ENCODE results near the gene PPL.
"Not testable (repeated sequence)": the region's sequence is repeated elsewhere in the genome, so short reads cannot be mapped to it uniquely, and the experiment has no call there.

Gene PPL

GRCh38 chr16:4909825-4910224 lies 27.1 kb downstream of the PPL start:
- no peak for DNase-seq (ENCODE audit: low spot score)

- DNase-seq (ENCODE audit: low spot score): no peak
Measured at GRCh38 chr16:4908854-4909401, 28.0 kb downstream of the PPL start.

- peak; percentile 14 for DNase-seq (ENCODE audit: low spot score)
Measured at GRCh38 chr16:4904942-4905615, 31.9 kb downstream of the PPL start.

GRCh38 chr16:4904108-4904941 lies 32.6 kb downstream of the PPL start:
- DNase-seq (ENCODE audit: low spot score): no peak

GRCh38 chr16:4902038-4902437 lies 34.9 kb downstream of the PPL start:
- no peak for DNase-seq (ENCODE audit: low spot score)

- no peak for DNase-seq (ENCODE audit: low spot score)
Measured at GRCh38 chr16:4900750-4901149, 36.2 kb downstream of the PPL start.

GRCh38 chr16:4900036-4900435 lies 36.9 kb downstream of the PPL start:
- DNase-seq (ENCODE audit: low spot score): peak; percentile 81

DNA sequence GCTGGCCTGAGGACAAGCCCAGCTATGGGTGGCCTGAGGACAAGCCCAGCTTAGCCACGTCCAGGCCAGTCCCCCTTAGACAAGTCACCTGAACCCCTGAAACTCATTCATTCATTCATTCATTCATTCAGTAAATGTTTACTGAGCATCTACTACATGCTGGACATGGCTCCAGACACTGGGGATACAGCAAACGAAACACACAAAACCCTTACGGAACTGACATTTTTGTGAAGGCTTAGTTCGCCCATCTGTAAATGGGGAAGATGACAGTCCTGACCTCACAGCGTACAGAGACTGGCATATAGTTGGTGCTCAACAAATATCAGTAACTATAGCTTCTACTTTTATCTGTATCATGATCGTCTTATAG lies 37.5 kb downstream of the PPL start:
- DNase-seq (ENCODE audit: low spot score): no peak

DNA sequence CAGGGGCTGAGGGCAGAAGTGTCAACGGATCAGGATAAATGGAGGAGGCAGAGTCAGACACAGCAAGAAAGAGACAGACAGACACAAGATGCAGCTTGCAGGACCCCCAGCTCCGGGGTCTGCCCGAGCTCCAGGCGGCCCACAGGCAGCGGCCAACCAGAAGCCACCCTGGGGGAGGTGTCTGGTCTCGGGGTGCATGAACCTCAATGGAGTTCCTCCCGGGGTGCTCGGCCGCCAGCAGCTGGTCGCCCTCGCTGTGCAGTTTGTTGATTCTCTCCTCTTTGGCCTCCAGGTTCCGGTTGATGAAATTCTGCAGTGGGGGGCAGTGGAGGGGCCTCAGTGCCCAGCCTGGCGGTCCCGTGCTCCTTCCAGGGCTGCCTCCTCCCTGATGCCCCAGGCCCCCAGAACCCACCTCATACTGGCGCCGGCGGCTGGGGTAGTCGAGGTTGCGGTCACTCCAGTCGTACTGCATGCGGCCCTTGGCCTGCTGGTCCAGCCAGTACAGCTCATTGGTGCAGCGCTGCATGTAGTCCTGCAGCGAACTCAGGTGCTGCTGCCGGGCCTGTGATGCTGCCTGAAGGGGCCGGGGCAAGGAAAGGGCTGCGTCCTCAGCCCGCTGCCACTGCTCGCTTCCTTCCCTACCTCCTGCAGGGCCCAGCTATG lies 38.0 kb downstream of the PPL start:
- DNase-seq (ENCODE audit: low spot score): no peak

- no peak for DNase-seq (ENCODE audit: low spot score)
Measured at GRCh38 chr16:4897328-4897727, 39.6 kb downstream of the PPL start.

- not testable (repeated sequence) for DNase-seq (ENCODE audit: low spot score)
Measured at GRCh38 chr16:4896761-4897160, 40.2 kb downstream of the PPL start.

DNA sequence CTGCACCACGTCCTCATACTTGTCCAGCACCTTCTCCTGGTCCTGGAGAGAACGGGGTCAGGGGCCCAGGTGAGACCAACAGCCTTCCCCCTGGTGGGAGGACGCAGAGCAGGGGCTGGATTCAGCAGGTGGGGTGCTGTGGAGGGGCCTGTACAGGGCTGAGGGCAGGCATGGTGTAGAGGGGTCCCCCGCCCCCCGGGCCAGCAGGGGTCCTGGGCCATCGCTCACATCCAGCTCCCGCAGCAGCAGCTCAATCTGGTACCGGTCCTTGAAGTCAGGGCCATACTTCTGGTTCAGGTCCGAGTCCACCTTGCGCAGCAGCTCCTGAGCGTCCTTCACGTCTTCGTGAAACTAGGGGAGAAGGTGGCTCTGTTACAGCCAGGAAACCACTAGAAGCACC lies 41.6 kb downstream of the PPL start:
- DNase-seq (ENCODE audit: low spot score): no peak

DNA sequence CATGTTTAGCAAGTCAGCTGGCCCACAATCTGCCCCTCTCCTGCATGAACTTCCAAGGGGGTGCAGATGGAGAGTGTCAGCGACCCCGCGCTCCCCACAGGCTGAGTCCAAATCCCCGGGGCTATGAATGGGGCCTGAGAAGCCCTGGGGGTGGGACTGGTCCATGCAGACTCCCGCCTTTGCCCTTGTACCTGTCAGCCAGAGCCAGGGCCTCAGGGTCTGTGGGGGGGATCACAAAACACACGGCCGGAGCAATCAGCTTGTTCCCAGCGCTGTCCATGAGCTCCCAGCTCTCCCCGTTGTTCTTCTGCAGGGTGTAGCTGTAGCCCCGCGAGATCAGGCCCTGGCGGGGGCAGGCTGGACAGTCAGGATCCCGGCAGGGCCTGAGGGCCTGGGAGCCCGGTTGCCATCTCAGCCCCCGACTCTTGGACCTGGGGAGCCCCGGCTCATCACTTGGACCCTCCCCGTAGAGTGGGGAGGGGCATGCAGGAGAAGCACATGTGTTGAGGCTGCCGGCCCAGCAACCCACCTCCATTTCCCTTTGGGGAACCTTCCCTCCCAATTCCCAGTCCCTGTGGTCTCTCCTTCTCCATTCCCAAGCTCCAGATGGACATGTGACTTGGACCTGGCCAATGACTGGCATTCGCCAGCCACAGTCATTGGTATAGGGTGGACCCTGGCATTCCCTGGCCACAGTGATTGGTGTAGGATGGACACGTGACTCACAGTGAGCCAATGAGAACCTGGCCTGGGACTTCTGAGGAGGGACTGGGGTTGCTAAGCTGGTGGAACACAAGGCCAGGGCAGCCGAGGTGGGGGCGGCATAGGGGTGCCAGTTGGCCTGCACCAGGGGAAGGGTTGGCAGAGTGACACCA lies 42.4 kb downstream of the PPL start:
- no peak for DNase-seq (ENCODE audit: low spot score)

DNA sequence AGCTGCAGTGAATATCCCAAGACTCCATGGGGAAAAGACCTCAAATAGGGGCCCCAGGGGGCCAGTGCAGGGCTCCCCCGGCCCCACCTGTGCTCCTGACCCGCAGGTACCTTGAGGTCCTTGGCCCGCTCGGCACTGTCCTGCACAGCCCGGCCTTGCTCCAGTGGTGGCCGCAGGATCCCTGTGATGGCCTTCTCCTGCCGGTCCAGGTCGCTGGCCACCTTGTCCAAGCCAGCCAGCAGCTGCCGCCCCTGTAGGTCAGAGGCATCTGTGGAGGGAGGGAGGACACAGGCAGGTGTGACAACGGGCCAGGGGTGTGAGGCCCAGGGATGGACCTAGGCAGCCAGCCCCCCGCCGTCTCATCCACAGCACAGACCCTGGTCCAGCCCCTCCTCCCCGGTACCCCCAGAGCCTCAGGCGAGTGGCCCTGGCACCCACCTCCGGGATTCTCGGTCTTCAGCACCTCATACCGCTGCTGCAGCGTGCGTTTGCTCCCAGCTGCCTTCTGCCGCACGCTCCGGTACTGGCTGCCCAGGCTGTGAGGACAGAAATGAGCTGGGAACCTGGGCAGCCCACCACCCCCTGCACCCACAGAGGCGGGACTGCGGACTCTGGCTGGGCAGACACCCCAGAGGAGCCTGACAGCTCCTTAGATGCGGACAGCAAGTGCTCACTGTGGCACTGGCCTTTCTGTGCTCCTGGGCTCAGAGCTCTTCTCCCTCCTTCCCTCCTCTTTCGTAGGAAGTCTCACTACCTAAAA lies 43.7 kb downstream of the PPL start:
- no peak for DNase-seq (ENCODE audit: low spot score)

DNA sequence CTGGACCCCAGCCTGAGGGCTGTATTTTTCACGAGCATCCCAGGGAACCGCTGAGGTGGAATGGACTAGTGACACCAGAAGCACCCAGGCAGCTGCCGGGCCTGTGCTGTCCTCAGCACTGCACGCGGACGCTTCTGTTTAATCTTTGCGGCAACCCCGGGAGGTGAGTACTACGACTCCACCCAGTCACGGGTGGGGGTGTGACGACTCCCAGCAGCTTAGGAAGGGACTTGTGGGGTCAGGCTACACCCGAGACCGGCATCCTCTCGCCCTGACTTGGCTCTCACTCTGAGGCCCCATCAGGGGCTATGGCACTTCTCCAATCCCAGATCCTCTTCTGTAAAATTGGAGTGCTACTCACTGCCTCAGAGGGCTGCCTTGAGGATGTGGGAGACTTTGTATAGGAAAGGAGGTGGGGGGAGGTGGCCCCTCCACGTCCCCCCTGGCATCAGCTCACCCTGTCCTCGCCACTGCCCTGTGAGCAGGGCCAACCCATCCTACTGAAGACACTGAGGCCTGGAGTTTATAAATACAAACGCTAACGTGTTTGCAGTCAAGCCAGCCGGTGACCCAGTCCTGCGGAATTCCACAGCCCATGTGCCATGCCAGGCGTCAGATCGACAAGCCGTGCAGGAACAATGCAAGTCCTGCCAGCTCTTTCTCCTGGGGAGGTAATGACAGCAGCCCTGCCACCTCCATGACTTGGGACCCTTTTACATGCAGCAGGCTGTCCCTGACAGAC lies 44.4 kb downstream of the PPL start:
- no peak for DNase-seq (ENCODE audit: low spot score)

GRCh38 chr16:4891886-4892216 lies 45.1 kb downstream of the PPL start:
- DNase-seq (ENCODE audit: low spot score): no peak

GRCh38 chr16:4891097-4891885 lies 45.7 kb downstream of the PPL start:
- no peak for DNase-seq (ENCODE audit: low spot score)

DNA sequence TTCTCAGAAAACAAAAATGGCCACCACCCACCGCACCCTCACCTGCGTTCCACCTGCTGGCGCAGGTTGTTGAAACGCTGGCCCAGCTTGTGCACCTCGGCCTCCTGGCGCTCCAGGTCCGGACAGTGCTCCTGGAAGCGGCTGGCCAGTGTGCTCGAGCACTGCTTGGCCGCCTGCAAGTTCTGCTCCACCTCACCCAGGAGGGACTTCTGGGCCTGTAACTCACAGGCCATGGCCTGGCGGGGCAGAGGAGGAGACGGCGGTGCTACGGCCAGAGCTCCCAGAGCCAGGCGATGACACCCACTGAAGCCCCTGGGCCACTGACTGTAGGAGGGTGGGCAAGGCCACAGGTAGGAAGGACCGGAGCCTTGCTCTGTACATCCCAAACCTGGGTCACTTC lies 46.3 kb downstream of the PPL start:
- DNase-seq (ENCODE audit: low spot score): no peak

GRCh38 chr16:4890026-4890425 lies 46.9 kb downstream of the PPL start:
- no peak for DNase-seq (ENCODE audit: low spot score)
